SU-DHL-6 (cell line): ENCODE data around the gene AKR1B1.

Experiments
- H2AFZ ChIP-seq: fragments of 200-600 bp; sonication (generic); 2 replicates; pipeline ENCODE4 v1.6.1; 2014; ENCODE audit warnings: low read depth, mild to moderate bottlenecking, moderate library complexity, mixed read lengths, antibody characterized with exemption, low read length; ENCODE audit not compliant: severe bottlenecking
- H3F3A ChIP-seq: fragments of 200-600 bp; shearing (Covaris generic); 2 replicates; pipeline ENCODE4 v1.6.0; 2016; ENCODE audit warnings: antibody characterized with exemption, mild to moderate bottlenecking; ENCODE audit not compliant: insufficient read depth
- H3K27ac ChIP-seq: fragments of 200-600 bp; sonication (generic); 2 replicates; pipeline ENCODE4 v1.5.1; 2016; ENCODE audit warnings: low read depth, mild to moderate bottlenecking, low read length, moderate library complexity, mixed read lengths
- H3K27me3 ChIP-seq: fragments of 200-600 bp; sonication (generic), shearing (Covaris generic); 2 replicates; pipeline ENCODE4 v1.6.0; 2014; ENCODE audit warnings: mild to moderate bottlenecking, low read length
- H3K36me3 ChIP-seq: fragments of 200-600 bp; sonication (generic); 2 replicates; pipeline ENCODE4 v1.6.1; 2014; ENCODE audit warnings: mild to moderate bottlenecking, low read length, mixed read lengths
- H3K4me2 ChIP-seq: fragments of 300-600, 200-600 bp; shearing (Covaris generic), sonication (generic); 2 replicates; pipeline ENCODE4 v1.6.0; 2014; ENCODE audit warnings: low read length, low read depth, mild to moderate bottlenecking; ENCODE audit not compliant: poor library complexity, severe bottlenecking
- H3K4me3 ChIP-seq: fragments of 200-600 bp; sonication (generic); 2 replicates; pipeline ENCODE4 v1.5.1; 2014; ENCODE audit warnings: antibody characterized with exemption, low read length, mild to moderate bottlenecking, mixed read lengths; ENCODE audit not compliant: insufficient read depth, poor library complexity, severe bottlenecking
- H3K79me2 ChIP-seq: fragments of 200-600 bp; sonication (generic); 2 replicates; pipeline ENCODE4 v1.6.1; 2014; ENCODE audit warnings: mild to moderate bottlenecking, low read length, moderate library complexity; ENCODE audit not compliant: insufficient read depth
- H3K9ac ChIP-seq: fragments of 200-600 bp; sonication (generic); 2 replicates; pipeline ENCODE4 v1.7.0; 2014; ENCODE audit warnings: mild to moderate bottlenecking, low read length
- H3K9me2 ChIP-seq: fragments of 200-600 bp; sonication (generic); replicated peaks from 2 replicates; pipeline ENCODE4 v1.6.1; 2014; ENCODE audit warnings: low read length; ENCODE audit not compliant: insufficient read depth
- H3K9me3 ChIP-seq: fragments of 200-600 bp; sonication (generic); 2 replicates; pipeline ENCODE4 v1.6.1; 2014; ENCODE audit warnings: low read length, mixed read lengths; ENCODE audit not compliant: insufficient read depth
- H4K20me1 ChIP-seq: fragments of 200-600 bp; sonication (generic); 2 replicates; pipeline ENCODE4 v1.6.1; 2014; ENCODE audit warnings: low read depth, mild to moderate bottlenecking, antibody characterized with exemption, low read length, moderate library complexity, mixed read lengths
- EZH2phosphoT487 ChIP-seq: fragments of 200-600 bp; sonication (generic), shearing (Covaris generic); conservative IDR thresholded peaks from 2 replicates; pipeline ENCODE4 v1.6.1; 2018; ENCODE audit warnings: mild to moderate bottlenecking, antibody characterized with exemption, low read length, moderate library complexity, mixed read lengths
- TF ChIP-seq, protein P1 (sequence below): fragments of 200-600 bp; sonication (generic); IDR thresholded peaks from one replicate; pipeline ENCODE4 v1.5.1; 2017; ENCODE audit warnings: antibody characterized with exemption, mild to moderate bottlenecking, low read length, moderate library complexity; ENCODE audit not compliant: insufficient read depth, poor library complexity, severe bottlenecking

AKR1B1 gene

DNA sequence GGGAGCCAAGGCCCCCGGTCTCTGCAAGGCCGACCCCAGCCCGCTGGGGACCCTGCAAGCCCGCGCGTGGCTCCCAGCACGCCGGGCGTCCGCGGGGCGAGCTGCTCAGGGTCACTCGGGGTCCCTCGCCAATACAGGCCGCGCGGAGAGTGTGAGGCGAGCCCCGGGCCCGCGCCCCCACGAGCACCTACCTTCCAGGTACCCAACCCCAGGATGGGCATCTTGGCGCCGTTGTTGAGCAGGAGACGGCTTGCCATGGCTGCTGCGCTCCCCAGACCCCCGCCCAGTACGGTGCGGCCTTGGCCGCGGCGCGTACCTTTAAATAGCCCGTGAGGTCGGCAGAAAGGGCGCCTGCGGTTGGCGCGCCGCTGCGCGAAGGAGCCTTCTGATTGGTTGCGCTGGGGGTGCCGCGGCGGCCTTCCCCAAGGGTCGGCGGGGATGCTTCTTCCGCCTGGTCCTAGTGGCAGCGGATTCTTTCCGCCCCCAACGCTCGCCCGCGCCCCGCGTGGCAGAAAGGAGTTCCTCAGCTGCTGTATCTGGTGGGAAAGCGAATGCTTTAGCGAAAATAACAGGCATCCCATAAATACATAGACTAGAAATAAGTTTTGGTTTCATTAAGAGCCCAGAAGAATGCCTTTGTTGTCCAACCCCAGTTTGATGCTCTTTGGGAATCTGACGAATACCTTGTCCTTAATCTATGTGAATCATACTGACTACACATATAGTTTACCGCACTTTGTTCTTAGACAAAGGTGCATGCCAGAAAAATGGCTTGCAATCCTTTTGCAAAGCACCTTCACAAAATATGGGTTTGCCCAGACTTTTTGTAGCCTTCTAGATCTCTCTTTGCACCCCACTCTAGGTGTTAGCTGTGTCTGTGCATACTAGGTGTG is at the start of gene AKR1B1:
Gene AKR1B1, minus strand, starts transcription at position 295 of the 893 bp plus-strand sequence. Its CDS starts 38 bp downstream, at position 257.
- Histone ChIP-seq H3K4me2 (peak within 1 kb of the TSS; percentile 82), H3K9me3 (0 out of 2 replicates have a peak, but pooled peaks cover 2% of the 10 kb centered on the region), H3K36me3 (no peaks in the 10 kb centered on the region), H3K9me2 (no peaks in the 10 kb centered on the region), H3K4me3 (peak within 1 kb of the TSS; percentile 59), H4K20me1 (no peaks in the 10 kb centered on the region), H2AFZ (peak within 1 kb of the TSS; percentile 93), H3K27ac (peak within 1 kb of the TSS; percentile 61), H3K9ac (peak within 1 kb of the TSS; percentile 90), H3F3A (no peaks in the 10 kb centered on the region), H3K79me2 (peaks cover 32% of the 10 kb centered on the region), H3K27me3 (no peaks in the 10 kb centered on the region)
- no peak for TF ChIP-seq EZH2phosphoT487
- TF ChIP-seq, protein P1, sequence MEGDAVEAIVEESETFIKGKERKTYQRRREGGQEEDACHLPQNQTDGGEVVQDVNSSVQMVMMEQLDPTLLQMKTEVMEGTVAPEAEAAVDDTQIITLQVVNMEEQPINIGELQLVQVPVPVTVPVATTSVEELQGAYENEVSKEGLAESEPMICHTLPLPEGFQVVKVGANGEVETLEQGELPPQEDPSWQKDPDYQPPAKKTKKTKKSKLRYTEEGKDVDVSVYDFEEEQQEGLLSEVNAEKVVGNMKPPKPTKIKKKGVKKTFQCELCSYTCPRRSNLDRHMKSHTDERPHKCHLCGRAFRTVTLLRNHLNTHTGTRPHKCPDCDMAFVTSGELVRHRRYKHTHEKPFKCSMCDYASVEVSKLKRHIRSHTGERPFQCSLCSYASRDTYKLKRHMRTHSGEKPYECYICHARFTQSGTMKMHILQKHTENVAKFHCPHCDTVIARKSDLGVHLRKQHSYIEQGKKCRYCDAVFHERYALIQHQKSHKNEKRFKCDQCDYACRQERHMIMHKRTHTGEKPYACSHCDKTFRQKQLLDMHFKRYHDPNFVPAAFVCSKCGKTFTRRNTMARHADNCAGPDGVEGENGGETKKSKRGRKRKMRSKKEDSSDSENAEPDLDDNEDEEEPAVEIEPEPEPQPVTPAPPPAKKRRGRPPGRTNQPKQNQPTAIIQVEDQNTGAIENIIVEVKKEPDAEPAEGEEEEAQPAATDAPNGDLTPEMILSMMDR, result peak; percentile 37

- Histone ChIP-seq H2AFZ (no peak overlapping the region), H3K9me2 (no peaks in the 10 kb centered on the region), H3K36me3 (no peaks in the 10 kb centered on the region), H3K79me2 (no peaks in the 10 kb centered on the region), H3K9me3 (no peaks in the 10 kb centered on the region), H3F3A (no peaks in the 10 kb centered on the region), H3K9ac (no peak overlapping the region), H3K4me2 (no peak overlapping the region), H3K27ac (no peak overlapping the region), H3K27me3 (0 out of 2 replicates have a peak, but pooled peaks cover 3% of the 10 kb centered on the region), H3K4me3 (no peak overlapping the region), H4K20me1 (no peaks in the 10 kb centered on the region)
- TF ChIP-seq EZH2phosphoT487, result no peak
- TF ChIP-seq, protein P1, result no peak
Observed at GRCh38 chr7:134505856-134506255, 47.0 kb upstream of the AKR1B1 start.

GRCh38 chr7:134504660-134505164 is 45.8 kb upstream of the AKR1B1 start:
- Histone ChIP-seq H3K27ac (no peak overlapping the region), H3K9me2 (no peaks in the 10 kb centered on the region), H3K79me2 (no peaks in the 10 kb centered on the region), H3K4me3 (no peak overlapping the region), H2AFZ (no peak overlapping the region), H3F3A (no peaks in the 10 kb centered on the region), H3K9me3 (no peaks in the 10 kb centered on the region), H4K20me1 (no peaks in the 10 kb centered on the region), H3K9ac (no peak overlapping the region), H3K4me2 (no peak overlapping the region), H3K27me3 (0 out of 2 replicates have a peak, but pooled peaks cover 3% of the 10 kb centered on the region), H3K36me3 (no peaks in the 10 kb centered on the region)
- TF ChIP-seq EZH2phosphoT487, result no peak
- TF ChIP-seq, protein P1, result no peak
